Subcutaneous abdominal adipose tissue (tissue), 5 donors: ENCODE results near the gene PAGE3.

Experiments used
- H3K27ac ChIP-seq: one replicate; pipeline ENCODE4 v1.7.0; 2013; ENCODE audit warnings: low read depth, mild to moderate bottlenecking, inconsistent platforms, low read length, moderate library complexity
- H3K27me3 ChIP-seq, 5 donors: one replicate each; pipeline ENCODE4 v1.7.0; 2013; ENCODE audit warnings: low read length in 5 of 5, inconsistent platforms in 1 of 5; ENCODE audit not compliant: control insufficient read depth in 5 of 5, insufficient read depth in 4 of 5
- H3K36me3 ChIP-seq, 5 donors: one replicate each; pipeline ENCODE4 v1.7.0; 2013; ENCODE audit warnings: low read length in 5 of 5; ENCODE audit not compliant: control insufficient read depth in 5 of 5, insufficient read depth in 5 of 5
- H3K4me1 ChIP-seq, 5 donors: one replicate each; pipeline ENCODE4 v1.7.0; 2013; ENCODE audit warnings: low read length in 5 of 5, mild to moderate bottlenecking in 3 of 5, moderate library complexity in 1 of 5; ENCODE audit not compliant: control insufficient read depth in 5 of 5, insufficient read depth in 5 of 5
- H3K4me3 ChIP-seq, 5 donors: one replicate each; pipeline ENCODE4 v1.7.0; 2013; ENCODE audit warnings: low read length in 5 of 5, low read depth in 1 of 5
- H3K9ac ChIP-seq, 5 donors: one replicate each; pipeline ENCODE4 v1.7.0; 2013; ENCODE audit warnings: low read length in 5 of 5, mild to moderate bottlenecking in 4 of 5, moderate library complexity in 3 of 5
- H3K9me3 ChIP-seq, 5 donors: one replicate each; pipeline ENCODE4 v1.7.0; 2013; ENCODE audit warnings: low read length in 5 of 5; ENCODE audit not compliant: control insufficient read depth in 5 of 5
- donor health status: healthy.
- donor health status: healthy.
- donor health status: healthy.
- donor health status: healthy.
- donor health status: healthy.

The PAGE3 gene, protein sequence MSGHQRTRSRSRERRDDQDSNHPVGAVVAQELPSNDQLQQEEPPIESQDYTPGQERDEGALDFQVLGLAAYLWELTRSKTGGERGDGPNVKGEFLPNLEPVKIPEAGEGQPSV

DNA sequence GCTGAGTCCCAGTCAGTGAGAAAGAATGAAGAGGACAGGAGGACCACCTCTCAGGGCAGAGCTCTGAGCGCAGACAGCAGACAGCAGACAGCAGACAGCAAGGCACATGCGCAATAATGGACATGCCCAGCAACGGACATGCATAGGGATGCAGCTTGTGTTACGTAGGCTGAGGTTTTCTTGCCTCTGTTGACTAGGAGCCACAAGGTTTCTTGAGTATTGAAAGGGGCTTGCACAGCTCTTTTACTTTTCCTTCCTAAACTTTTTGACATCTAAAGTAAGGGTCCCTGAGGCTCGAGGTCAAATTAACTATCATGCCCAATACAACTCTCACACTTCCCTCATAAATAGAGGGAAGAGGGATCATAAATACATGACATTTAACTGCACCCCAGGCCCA is at the start of gene PAGE3:
Gene PAGE3 (minus strand): TSS at position 101 of the 400 bp plus-strand sequence. CDS start 1,013 bp downstream, outside the sequence.
- Histone ChIP-seq H3K27ac (no peak within 1 kb of the TSS), H3K4me3 (no peak within 1 kb of the TSS), H3K9ac (no peak within 1 kb of the TSS), H3K36me3 (no peaks in the 10 kb centered on the region), H3K9me3 (peaks cover 0 to 7% (median 0%) of the 10 kb centered on the region in 5 donors), H3K4me1 (no peaks in the 10 kb centered on the region), H3K27me3 (peaks cover 0 to 7% (median 4%) of the 10 kb centered on the region in 5 donors)

DNA sequence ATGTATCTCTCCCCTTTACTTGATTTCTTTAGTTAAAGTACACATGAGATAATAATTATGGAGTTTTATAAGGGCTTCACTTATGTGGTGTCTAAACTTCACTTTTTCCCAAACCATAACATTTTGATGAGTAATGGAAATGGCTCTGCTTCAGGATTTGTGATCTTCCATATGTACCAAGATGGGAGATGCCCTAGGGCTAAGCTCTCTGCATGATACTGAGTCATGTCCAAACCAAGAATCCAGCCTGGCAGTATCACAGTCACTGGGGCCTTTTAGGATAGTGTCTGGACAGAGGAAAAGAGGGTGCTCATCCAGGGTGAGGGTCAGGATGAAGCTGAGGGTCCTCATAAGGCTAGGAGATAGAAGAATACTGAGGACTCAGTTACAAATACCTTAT is 47.9 kb upstream of the PAGE3 start:
- Histone ChIP-seq H3K9me3 (no peaks in the 10 kb centered on the region), H3K9ac (no peak overlapping the region), H3K4me1 (no peaks in the 10 kb centered on the region), H3K27me3 (peaks cover 0 to 4% (median 2%) of the 10 kb centered on the region in 5 donors), H3K27ac (no peak overlapping the region), H3K36me3 (no peaks in the 10 kb centered on the region), H3K4me3 (no peak overlapping the region)

DNA sequence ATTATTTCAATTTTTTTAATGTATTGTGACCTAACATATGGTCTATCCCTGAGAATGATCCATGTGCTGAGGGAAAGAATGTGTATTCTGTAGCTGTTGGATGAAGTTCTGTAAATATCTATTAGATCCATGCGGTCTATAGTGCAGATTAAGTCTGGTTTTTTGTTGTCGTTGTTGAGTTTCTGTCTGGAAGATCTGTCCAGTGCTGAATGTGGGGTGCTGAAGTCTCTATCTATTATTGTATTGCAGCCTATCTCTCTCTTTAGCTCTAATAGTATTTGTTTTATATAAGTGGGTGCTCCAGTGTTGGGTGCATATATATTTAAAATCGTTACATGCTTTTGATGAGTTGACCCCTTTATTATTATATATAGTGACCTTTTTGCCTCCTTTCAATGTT is 26.2 kb upstream of the PAGE3 start:
- Histone ChIP-seq H3K9ac (no peak overlapping the region), H3K27me3 (peaks cover 0 to 5% (median 0%) of the 10 kb centered on the region in 5 donors), H3K36me3 (no peaks in the 10 kb centered on the region), H3K4me1 (no peaks in the 10 kb centered on the region), H3K27ac (no peak overlapping the region), H3K9me3 (peaks cover 0 to 7% (median 0%) of the 10 kb centered on the region in 5 donors), H3K4me3 (no peak overlapping the region)

DNA sequence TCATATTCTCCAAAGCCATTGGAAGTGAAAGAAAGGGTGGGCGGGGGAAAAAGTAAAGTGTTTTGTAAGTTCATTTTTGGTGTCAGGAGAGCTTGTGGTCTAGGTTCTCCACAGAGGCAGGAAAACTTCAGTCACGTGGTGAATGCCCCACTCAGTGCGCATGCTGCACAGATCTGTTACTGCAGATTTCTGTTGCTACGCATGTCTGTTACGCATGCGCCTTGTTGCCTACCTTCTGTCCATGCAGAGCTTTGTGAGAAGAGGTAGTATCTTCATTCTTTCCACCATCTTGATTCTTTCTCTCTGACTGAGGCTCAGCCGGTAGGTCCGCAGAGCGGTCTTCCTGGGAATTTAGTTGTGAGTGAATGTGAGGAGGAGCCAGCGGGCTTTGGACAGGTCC is 15.1 kb upstream of the PAGE3 start:
- H3K27ac ChIP-seq = no peak overlapping the region
- H3K4me3 ChIP-seq = no peak overlapping the region
- H3K36me3 ChIP-seq = no peaks in the 10 kb centered on the region
- H3K9me3 ChIP-seq = no peaks in the 10 kb centered on the region
- no peaks in the 10 kb centered on the region for H3K4me1 ChIP-seq
- no peak overlapping the region for H3K9ac ChIP-seq
- H3K27me3 ChIP-seq = peaks cover 0 to 7% (median 0%) of the 10 kb centered on the region in 5 donors

DNA sequence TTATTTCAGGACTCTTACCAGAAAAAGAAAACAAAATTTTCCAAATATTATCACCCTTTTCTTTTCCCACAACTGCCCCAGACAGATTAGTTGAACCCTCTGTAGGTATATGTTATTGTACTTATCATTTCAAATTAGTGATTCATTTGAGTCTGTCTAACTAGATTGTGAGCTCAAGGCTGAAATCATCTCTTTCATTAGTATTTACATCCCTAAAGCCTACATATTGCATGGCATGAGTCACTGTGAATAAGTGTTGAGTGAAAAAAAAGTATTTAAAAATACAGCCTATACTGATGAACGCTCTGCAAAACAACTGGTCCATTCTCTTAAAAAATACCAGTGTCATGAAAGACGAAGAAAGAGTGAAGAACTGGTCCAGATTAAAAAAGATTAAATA is 3.9 kb downstream of the PAGE3 start:
- H3K27ac ChIP-seq = no peak overlapping the region
- peaks cover 0 to 7% (median 4%) of the 10 kb centered on the region in 5 donors for H3K27me3 ChIP-seq
- H3K9ac ChIP-seq = no peak overlapping the region
- no peaks in the 10 kb centered on the region for H3K36me3 ChIP-seq
- peaks cover 0 to 4% (median 0%) of the 10 kb centered on the region in 5 donors for H3K9me3 ChIP-seq
- H3K4me3 ChIP-seq = no peak overlapping the region
- no peaks in the 10 kb centered on the region for H3K4me1 ChIP-seq

DNA sequence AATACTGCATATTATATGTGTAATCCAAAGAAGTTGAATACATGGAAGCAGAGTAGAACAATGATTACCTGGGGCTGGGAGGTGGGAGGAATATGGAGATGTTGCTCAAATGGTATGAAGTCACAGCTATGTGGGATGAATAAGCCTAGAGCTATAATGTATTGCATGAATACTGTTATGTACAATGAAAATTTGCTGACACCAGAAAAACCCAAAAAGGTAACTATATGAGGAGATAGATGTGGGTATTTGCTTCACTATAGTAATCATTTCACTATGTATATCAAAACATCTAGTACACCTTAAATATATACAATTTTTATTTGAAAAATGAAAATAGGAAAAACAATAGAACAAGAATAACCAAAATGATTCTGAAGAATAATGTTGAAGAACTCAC is 11.2 kb downstream of the PAGE3 start:
- peaks cover 0 to 2% (median 0%) of the 10 kb centered on the region in 5 donors for H3K27me3 ChIP-seq

DNA sequence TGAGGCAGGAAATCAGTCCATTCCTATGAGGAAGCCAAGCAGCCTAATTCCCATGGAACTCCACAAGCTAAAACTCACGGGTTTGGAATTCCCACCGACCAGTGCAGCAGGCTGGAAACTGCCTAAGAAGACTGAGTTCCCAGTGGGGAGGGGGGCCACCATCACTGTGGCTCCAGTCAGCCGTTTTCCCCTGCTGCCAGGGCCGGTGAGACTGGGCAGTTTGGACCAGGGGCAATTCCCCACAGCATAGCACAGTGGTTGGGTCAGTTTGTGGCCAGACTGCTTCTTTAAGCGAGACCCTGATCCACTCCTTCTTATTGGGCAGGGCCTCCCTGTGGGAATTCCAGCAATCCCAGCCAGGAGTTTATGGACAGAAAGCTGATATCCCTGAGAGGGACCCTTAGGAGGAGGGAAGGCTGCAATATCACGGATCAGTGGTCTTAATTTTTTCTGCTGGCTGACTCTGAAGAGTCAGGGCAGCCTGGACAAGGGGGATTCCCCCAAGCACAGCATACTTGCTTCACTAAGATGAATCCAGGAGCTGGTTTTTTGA is 23.9 kb downstream of the PAGE3 start:
- Histone ChIP-seq H3K9me3 (peaks cover 0 to 10% (median 3%) of the 10 kb centered on the region in 5 donors), H3K4me3 (no peak overlapping the region), H3K4me1 (no peaks in the 10 kb centered on the region), H3K36me3 (no peaks in the 10 kb centered on the region), H3K27ac (no peak overlapping the region), H3K27me3 (peaks cover 0 to 5% (median 0%) of the 10 kb centered on the region in 5 donors), H3K9ac (no peak overlapping the region)

More for the DNA sequence above, 11.2 kb downstream of the PAGE3 start:
- no peak overlapping the region for H3K9ac ChIP-seq
- peaks cover 1 to 9% (median 5%) of the 10 kb centered on the region in 5 donors for H3K9me3 ChIP-seq
- no peak overlapping the region for H3K27ac ChIP-seq
- H3K4me3 ChIP-seq = no peak overlapping the region
- no peaks in the 10 kb centered on the region for H3K4me1 ChIP-seq
- no peaks in the 10 kb centered on the region for H3K36me3 ChIP-seq

DNA sequence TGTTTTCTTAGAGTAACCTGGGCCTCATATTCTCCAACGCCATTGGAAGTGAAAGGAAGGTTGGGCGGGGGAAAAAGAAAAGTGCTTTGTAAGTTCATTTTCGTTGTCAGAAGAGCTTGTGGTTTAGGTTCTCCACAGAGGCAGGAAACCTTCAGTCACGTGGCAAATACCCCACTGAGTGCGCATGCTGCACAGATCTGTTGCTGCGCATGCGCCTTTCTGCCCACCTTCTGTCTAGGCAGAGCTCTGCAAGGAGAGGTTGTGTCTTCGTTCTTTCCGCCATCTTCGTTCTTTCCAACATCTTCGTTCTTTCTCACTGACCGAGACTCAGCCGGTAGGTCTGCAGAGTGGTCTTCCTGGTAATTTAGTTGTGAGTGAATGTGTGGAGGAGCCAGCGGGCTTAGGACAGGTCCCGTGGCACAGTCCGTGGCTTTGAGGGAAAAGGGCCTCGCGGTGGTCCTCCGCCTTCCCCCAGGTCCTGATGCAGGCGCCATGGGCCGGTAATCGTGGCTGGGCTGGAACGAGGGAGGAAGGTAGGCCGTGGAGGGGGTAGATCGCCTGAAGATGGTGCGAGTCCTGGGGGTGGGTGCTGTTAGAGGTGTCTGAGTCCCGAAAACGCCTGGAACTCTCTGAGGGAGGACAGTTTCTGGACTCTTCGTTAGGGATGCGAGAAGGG is 44.5 kb downstream of the PAGE3 start, which contains the start of gene PAGE5:
Gene PAGE5 (plus strand): TSS at position 228 of the 676 bp plus-strand sequence. CDS start 1,037 bp downstream, outside the sequence.
- Histone ChIP-seq H3K27me3 (peaks cover 0 to 3% (median 0%) of the 10 kb centered on the region in 5 donors), H3K4me1 (no peaks in the 10 kb centered on the region), H3K27ac (no peak within 1 kb of the TSS), H3K4me3 (no peak within 1 kb of the TSS), H3K36me3 (no peaks in the 10 kb centered on the region), H3K9me3 (peaks cover 0 to 2% (median 0%) of the 10 kb centered on the region in 5 donors), H3K9ac (no peak within 1 kb of the TSS)

DNA sequence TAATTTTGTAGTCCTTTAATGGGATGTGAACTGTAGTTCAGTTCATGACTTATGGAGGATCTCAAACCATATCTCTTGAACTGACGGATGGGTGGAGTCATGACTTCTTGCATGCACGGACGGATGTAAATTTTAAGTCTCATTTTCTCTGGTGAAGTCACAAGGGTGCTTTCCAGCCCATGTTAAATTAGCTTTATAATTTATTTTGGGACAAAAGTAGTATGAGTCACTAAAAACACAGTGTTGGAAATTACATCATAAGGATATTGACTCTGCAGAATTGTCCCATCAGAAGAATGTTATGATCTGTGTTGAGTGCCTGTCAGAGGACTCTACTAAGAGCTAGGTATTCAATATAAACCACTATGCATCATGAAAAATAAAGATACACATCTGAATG is 51.3 kb downstream of the PAGE3 start:
- Histone ChIP-seq H3K36me3 (no peaks in the 10 kb centered on the region), H3K4me3 (no peak overlapping the region), H3K9ac (no peak overlapping the region), H3K9me3 (peaks cover 0 to 2% (median 0%) of the 10 kb centered on the region in 5 donors), H3K27ac (no peak overlapping the region), H3K27me3 (no peaks in the 10 kb centered on the region), H3K4me1 (no peaks in the 10 kb centered on the region)
